Esophagus (tissue), 2 donors: ENCODE data around the gene MED13. TPM values are rescaled to one million over a fixed set of nuclear protein-coding genes. Genes with fewer than 3 reads are reported as not detected.

Source experiments
- H3K27ac ChIP-seq, 2 donors: one replicate each; pipeline ENCODE4 v1.5.1; 2013; ENCODE audit warnings: low read depth in 2 of 2, mild to moderate bottlenecking in 2 of 2, inconsistent platforms in 1 of 2, low read length in 1 of 2, moderate library complexity in 1 of 2
- H3K27me3 ChIP-seq, 2 donors: one replicate each; pipeline ENCODE4 v1.6.1; 2013; ENCODE audit warnings: low read length in 2 of 2, control low read depth in 1 of 2, mild to moderate bottlenecking in 1 of 2; ENCODE audit not compliant: insufficient read depth in 2 of 2, control insufficient read depth in 1 of 2
- H3K36me3 ChIP-seq, 2 donors: one replicate each; pipeline ENCODE4 v1.6.1; 2013; ENCODE audit warnings: low read length in 1 of 2; ENCODE audit not compliant: control insufficient read depth in 2 of 2, insufficient read depth in 2 of 2
- H3K4me1 ChIP-seq, 2 donors: one replicate each; pipeline ENCODE4 v1.6.1; 2013; ENCODE audit warnings: low read length in 1 of 2; ENCODE audit not compliant: control insufficient read depth in 2 of 2, insufficient read depth in 2 of 2
- H3K4me3 ChIP-seq, 2 donors: one replicate each; pipeline ENCODE4 v1.5.1; 2013; ENCODE audit warnings: low read length in 2 of 2, mild to moderate bottlenecking in 2 of 2, low read depth in 1 of 2, moderate library complexity in 1 of 2
- H3K9me3 ChIP-seq, 2 donors: one replicate each; pipeline ENCODE4 v1.6.1; 2013; ENCODE audit warnings: mild to moderate bottlenecking in 2 of 2, low read depth in 1 of 2, low read length in 1 of 2, moderate library complexity in 1 of 2; ENCODE audit not compliant: control insufficient read depth in 2 of 2, insufficient read depth in 1 of 2
- WGBS, 2 donors: extraction: QIAGEN DNeasy Blood & Tissue Kit; methylation state at CpG; one replicate each; pipeline ENCODE4 v1.1.7; 2013; 5-methylcytosine and 5-hydroxymethylcytosine counted together
- polyA plus RNA-seq, 2 donors: library from polyadenylated mRNA; stranded (reverse); fragments of 200-250 nt; gene quantifications; one replicate each; pipeline ENCODE4 v1.2.3, GENCODE V29; 2013
- donor health status: healthy with polysubstance abuse.
- donor health status: Bipolar disorder and iron deficiency.

The MED13 gene
- polyA plus RNA-seq, 2 donors, result 6.5 to 7.1 TPM

- no peaks in the 10 kb centered on the region for H3K4me1 ChIP-seq
- no peak overlapping the region for H3K27ac ChIP-seq
- WGBS, 2 donors, result 97 to 99% methylated on average over 3 of the region's 3 CpGs
- H3K27me3 ChIP-seq, result no peaks in the 10 kb centered on the region
- H3K36me3 ChIP-seq, result peaks cover 4 to 5% of the 10 kb centered on the region in 2 donors
- no peaks in the 10 kb centered on the region for H3K9me3 ChIP-seq
- H3K4me3 ChIP-seq, result no peak overlapping the region
Measured at GRCh38 chr17:61989509-61989908, 75.6 kb downstream of the MED13 start.

- H3K9me3 ChIP-seq, result no peaks in the 10 kb centered on the region
- H3K27ac ChIP-seq, result no peak overlapping the region
- H3K27me3 ChIP-seq, result no peaks in the 10 kb centered on the region
- H3K36me3 ChIP-seq, result peaks cover 8 to 10% of the 10 kb centered on the region in 2 donors
- WGBS, 2 donors, result 77 to 80% methylated on average over 5 of the region's 5 CpGs
- no peaks in the 10 kb centered on the region for H3K4me1 ChIP-seq
- H3K4me3 ChIP-seq, result no peak overlapping the region
Measured at GRCh38 chr17:61986898-61987297, 78.2 kb downstream of the MED13 start.

GRCh38 chr17:61984821-61985220, 80.3 kb downstream of the MED13 start:
- H3K36me3 ChIP-seq, result peaks cover 8 to 10% of the 10 kb centered on the region in 2 donors
- H3K9me3 ChIP-seq, result no peaks in the 10 kb centered on the region
- H3K4me1 ChIP-seq, result no peaks in the 10 kb centered on the region
- 66 to 74% methylated on average over 4 of the region's 4 CpGs for WGBS, 2 donors
- no peak overlapping the region for H3K27ac ChIP-seq
- H3K27me3 ChIP-seq, result no peaks in the 10 kb centered on the region
- no peak overlapping the region for H3K4me3 ChIP-seq

- Histone ChIP-seq H3K27ac (no peak overlapping the region), H3K36me3 (peaks cover 6 to 8% of the 10 kb centered on the region in 2 donors), H3K27me3 (no peaks in the 10 kb centered on the region), H3K4me3 (no peak overlapping the region), H3K9me3 (no peaks in the 10 kb centered on the region), H3K4me1 (no peaks in the 10 kb centered on the region)
Measured at GRCh38 chr17:61981323-61981722, 83.8 kb downstream of the MED13 start.

- H3K27ac ChIP-seq, result no peak overlapping the region
- H3K36me3 ChIP-seq, result peaks cover 6 to 9% of the 10 kb centered on the region in 2 donors
- H3K9me3 ChIP-seq, result no peaks in the 10 kb centered on the region
- WGBS, 2 donors, result 95 to 96% methylated on average over 5 of the region's 5 CpGs
- H3K27me3 ChIP-seq, result no peaks in the 10 kb centered on the region
- H3K4me3 ChIP-seq, result no peak overlapping the region
- H3K4me1 ChIP-seq, result no peaks in the 10 kb centered on the region
Measured at GRCh38 chr17:61980535-61980934, 84.5 kb downstream of the MED13 start.

- peaks cover 2 to 5% of the 10 kb centered on the region in 2 donors for H3K36me3 ChIP-seq
- H3K9me3 ChIP-seq, result no peaks in the 10 kb centered on the region
- WGBS, 2 donors, result 95 to 96% methylated on average over 7 of the region's 7 CpGs
Measured at GRCh38 chr17:61974115-61974514, 91.0 kb downstream of the MED13 start.

GRCh38 chr17:61972311-61972710, 92.8 kb downstream of the MED13 start:
- Histone ChIP-seq H3K4me1 (no peaks in the 10 kb centered on the region), H3K9me3 (no peaks in the 10 kb centered on the region), H3K27ac (no peak overlapping the region), H3K36me3 (peaks cover 2 to 7% of the 10 kb centered on the region in 2 donors), H3K27me3 (no peaks in the 10 kb centered on the region), H3K4me3 (no peak overlapping the region)

More at GRCh38 chr17:61974115-61974514, 91.0 kb downstream of the MED13 start:
- H3K4me3 ChIP-seq, result no peak overlapping the region
- no peak overlapping the region for H3K27ac ChIP-seq
- H3K4me1 ChIP-seq, result no peaks in the 10 kb centered on the region
- no peaks in the 10 kb centered on the region for H3K27me3 ChIP-seq

GRCh38 chr17:61970030-61970429, 95.0 kb downstream of the MED13 start:
- WGBS, 2 donors, result 97% methylated on average over 1 of the region's 1 CpG
- Histone ChIP-seq H3K27me3 (no peaks in the 10 kb centered on the region), H3K4me3 (no peak overlapping the region), H3K4me1 (no peaks in the 10 kb centered on the region), H3K27ac (no peak overlapping the region), H3K9me3 (no peaks in the 10 kb centered on the region), H3K36me3 (peaks cover 5 to 9% of the 10 kb centered on the region in 2 donors)

GRCh38 chr17:61968757-61969156, 96.3 kb downstream of the MED13 start:
- Histone ChIP-seq H3K4me3 (no peak overlapping the region), H3K9me3 (no peaks in the 10 kb centered on the region), H3K27ac (no peak overlapping the region), H3K4me1 (no peaks in the 10 kb centered on the region), H3K27me3 (no peaks in the 10 kb centered on the region), H3K36me3 (peaks cover 10 to 14% of the 10 kb centered on the region in 2 donors)
- 95% methylated on average over 5 of the region's 5 CpGs for WGBS, 2 donors

GRCh38 chr17:61967729-61968128, 97.3 kb downstream of the MED13 start:
- Histone ChIP-seq H3K36me3 (peaks cover 10 to 14% of the 10 kb centered on the region in 2 donors), H3K4me3 (no peak overlapping the region), H3K4me1 (no peaks in the 10 kb centered on the region), H3K27me3 (no peaks in the 10 kb centered on the region), H3K27ac (no peak overlapping the region), H3K9me3 (no peaks in the 10 kb centered on the region)
- 90 to 92% methylated on average over 2 of the region's 2 CpGs for WGBS, 2 donors
